NCI-H345 (cell line): Measurements from ENCODE around the gene SLC43A2.

Experiments used
- DNase-seq: peaks from one replicate; lab custom pipeline; 2025; lab: John Stamatoyannopoulos, UW

Gene SLC43A2

GRCh38 chr17:1562176-1562643 lies 66.4 kb downstream of the SLC43A2 start:
- no peak for DNase-seq

GRCh38 chr17:1561420-1562175 lies 67.0 kb downstream of the SLC43A2 start:
- DNase-seq, result no peak

GRCh38 chr17:1560858-1561355 lies 67.7 kb downstream of the SLC43A2 start:
- DNase-seq, result no peak

- no peak for DNase-seq
These were observed 68.4 kb downstream of the SLC43A2 start for GRCh38 chr17:1560101-1560857.

GRCh38 chr17:1559047-1560043 lies 69.3 kb downstream of the SLC43A2 start:
- DNase-seq, result no peak

GRCh38 chr17:1558401-1558800 lies 70.2 kb downstream of the SLC43A2 start:
- DNase-seq, result no peak

- no peak for DNase-seq
These were observed 71.1 kb downstream of the SLC43A2 start for GRCh38 chr17:1557355-1558095.

- no peak for DNase-seq
These were observed 72.8 kb downstream of the SLC43A2 start for GRCh38 chr17:1555651-1556471.

- no peak for DNase-seq
These were observed 73.7 kb downstream of the SLC43A2 start for GRCh38 chr17:1554751-1555540.

- no peak for DNase-seq
These were observed 75.0 kb downstream of the SLC43A2 start for GRCh38 chr17:1553354-1554266.

- DNase-seq, result no peak
These were observed 75.7 kb downstream of the SLC43A2 start for GRCh38 chr17:1552932-1553331.

GRCh38 chr17:1551741-1552140 lies 76.9 kb downstream of the SLC43A2 start:
- DNase-seq, result no peak

GRCh38 chr17:1548032-1548431 lies 80.6 kb downstream of the SLC43A2 start:
- DNase-seq, result no peak

GRCh38 chr17:1546292-1546922 lies 82.2 kb downstream of the SLC43A2 start:
- DNase-seq, result no peak

GRCh38 chr17:1545618-1546017 lies 83.0 kb downstream of the SLC43A2 start:
- DNase-seq, result no peak

- DNase-seq, result no peak
These were observed 86.3 kb downstream of the SLC43A2 start for GRCh38 chr17:1542316-1542715.

- no peak for DNase-seq
These were observed 87.2 kb downstream of the SLC43A2 start for GRCh38 chr17:1541367-1541904.

- DNase-seq, result no peak
These were observed 88.8 kb downstream of the SLC43A2 start for GRCh38 chr17:1539811-1540210.
